Measurements from ENCODE around the gene CT45A10. TPM values are rescaled to one million over a fixed set of nuclear protein-coding genes. Genes with fewer than 3 reads are reported as not detected.
"Not testable (repeated sequence)": the region's sequence is repeated elsewhere in the genome, so short reads cannot be mapped to it uniquely, and the experiment has no call there.

The CT45A10 gene
- not detected for total RNA-seq

- no peak for DNase-seq (ENCODE audit: low spot score)
Measured at GRCh38 chrX:135893294-135893817, at the start of gene CT45A10, which contains the start of gene SAGE1. CT45A10 (minus strand) TSS chrX:135893444; CDS start chrX:135885344, 8,100 bp downstream. SAGE1 (plus strand) TSS chrX:135893716; CDS start chrX:135896243, 2,527 bp downstream.

GRCh38 chrX:135931644-135932487 lies 38.6 kb upstream of the CT45A10 start:
- peak; percentile 51 for DNase-seq (ENCODE audit: low spot score)

- DNase-seq (ENCODE audit: low spot score): no peak
Measured at GRCh38 chrX:135927897-135928296, 34.7 kb upstream of the CT45A10 start.

GRCh38 chrX:135923353-135923752 lies 30.1 kb upstream of the CT45A10 start:
- DNase-seq (ENCODE audit: low spot score): no peak

GRCh38 chrX:135920516-135920915 lies 27.3 kb upstream of the CT45A10 start:
- DNase-seq (ENCODE audit: low spot score): not testable (repeated sequence)

- no peak for DNase-seq (ENCODE audit: low spot score)
Measured at GRCh38 chrX:135914404-135914803, 21.2 kb upstream of the CT45A10 start.

GRCh38 chrX:135910251-135910650 lies 17.0 kb upstream of the CT45A10 start:
- no peak for DNase-seq (ENCODE audit: low spot score)

- DNase-seq (ENCODE audit: low spot score): no peak
Measured at GRCh38 chrX:135892781-135893180, 463 bp downstream of the CT45A10 start.

- no peak for DNase-seq (ENCODE audit: low spot score)
Measured at GRCh38 chrX:135890087-135890585, 3.1 kb downstream of the CT45A10 start.

- not testable (repeated sequence) for DNase-seq (ENCODE audit: low spot score)
Measured at GRCh38 chrX:135888976-135889375, 4.3 kb downstream of the CT45A10 start.

GRCh38 chrX:135888230-135888629 lies 5.0 kb downstream of the CT45A10 start:
- not testable (repeated sequence) for DNase-seq (ENCODE audit: low spot score)

GRCh38 chrX:135882741-135883140 lies 10.5 kb downstream of the CT45A10 start:
- not testable (repeated sequence) for DNase-seq (ENCODE audit: low spot score)

- DNase-seq (ENCODE audit: low spot score): not testable (repeated sequence)
Measured at GRCh38 chrX:135871712-135872111, 21.5 kb downstream of the CT45A10 start, which contains the start of gene CT45A9. CT45A9 (minus strand) TSS chrX:135871812; CDS start chrX:135868061, 3,751 bp downstream.

- not testable (repeated sequence) for DNase-seq (ENCODE audit: low spot score)
Measured at GRCh38 chrX:135854438-135854837, 38.8 kb downstream of the CT45A10 start, which contains the start of gene CT45A8. CT45A8 (minus strand) TSS chrX:135854538; CDS start chrX:135850783, 3,755 bp downstream.

GRCh38 chrX:135837180-135837579 lies 56.1 kb downstream of the CT45A10 start, which contains the start of gene CT45A7:
CT45A7 (minus strand) TSS chrX:135837280; CDS start chrX:135833533, 3,747 bp downstream.
- DNase-seq (ENCODE audit: low spot score): not testable (repeated sequence)

Other genes starting within 250 kb of the CT45A10 start
- gene CT45A1, start 179.8 kb downstream of the CT45A10 start, total RNA-seq: not detected
- not detected for gene CT45A3, start 125.3 kb downstream of the CT45A10 start, total RNA-seq
- not detected for gene CT45A5, start 107.9 kb downstream of the CT45A10 start, total RNA-seq
- not detected for gene CT45A6, start 90.7 kb downstream of the CT45A10 start, total RNA-seq
- gene CT45A2, start 73.4 kb downstream of the CT45A10 start, total RNA-seq: not detected
- gene CT45A7, start 56.2 kb downstream of the CT45A10 start, total RNA-seq: not detected
- gene CT45A8, start 38.9 kb downstream of the CT45A10 start, total RNA-seq: not detected
- gene CT45A9, start 21.6 kb downstream of the CT45A10 start, total RNA-seq: not detected
- not detected for gene SAGE1, start 272 bp upstream of the CT45A10 start, total RNA-seq
- gene MMGT1, start 80.5 kb upstream of the CT45A10 start, total RNA-seq: 28.1 TPM
- gene SLC9A6, start 92.0 kb upstream of the CT45A10 start, total RNA-seq: 13.3 TPM